Coronary artery (tissue), 2 donors: ENCODE measurements around the gene TMEM212.
A peak's percentile ranks its signal among the peaks of the same experiment; 100 is the strongest.
"Not testable (repeated sequence)": the region's sequence is repeated elsewhere in the genome, so short reads cannot be mapped to it uniquely, and the experiment has no call there.

Experiments
- DNase-seq: peaks from one replicate; pipeline ENCODE4 v3.0.0-alpha.2; 2017; ENCODE audit warnings: low spot score
- H3K27ac ChIP-seq, 2 donors: fragments of 200-600 bp; sonication (generic); one replicate each; pipeline ENCODE4 v1.5.1; 2016 to 2019
- H3K4me3 ChIP-seq: fragments of 200-600 bp; sonication (generic); 2 replicates; pipeline ENCODE4 v1.5.1; 2016; ENCODE audit warnings: mild to moderate bottlenecking, moderate library complexity
- CTCF ChIP-seq: fragments of 200-600 bp; sonication (generic); IDR thresholded peaks from one replicate; pipeline ENCODE4 v1.5.1; 2019; ENCODE audit warnings: antibody characterized with exemption

The TMEM212 gene

GRCh38 chr3:171851660-171852058 lies 8.5 kb downstream of the TMEM212 start:
- no peak for DNase-seq

GRCh38 chr3:171854649-171855305 lies 11.6 kb downstream of the TMEM212 start:
- no peak overlapping the region for H3K4me3 ChIP-seq
- no peak for TF ChIP-seq CTCF
- H3K27ac ChIP-seq: no peak overlapping the region
- DNase-seq: no peak

More at GRCh38 chr3:171851660-171852058, 8.5 kb downstream of the TMEM212 start:
- Histone ChIP-seq H3K27ac (no peak overlapping the region), H3K4me3 (no peak overlapping the region)
- TF ChIP-seq CTCF: no peak

GRCh38 chr3:171858770-171859169 lies 15.6 kb downstream of the TMEM212 start:
- not testable (repeated sequence) for DNase-seq, H3K27ac ChIP-seq, H3K4me3 ChIP-seq

- no peak overlapping the region for H3K4me3 ChIP-seq
- no peak for DNase-seq
- TF ChIP-seq CTCF: no peak
- peak overlapping the region in 1 of 2 donors; percentile 70 for H3K27ac ChIP-seq
Observed at GRCh38 chr3:171860830-171861535, 17.8 kb downstream of the TMEM212 start.

- H3K4me3 ChIP-seq: no peak overlapping the region
- no peak for TF ChIP-seq CTCF
- no peak for DNase-seq
- no peak overlapping the region for H3K27ac ChIP-seq
Observed at GRCh38 chr3:171862392-171862791, 19.2 kb downstream of the TMEM212 start.

GRCh38 chr3:171862993-171863521 lies 19.9 kb downstream of the TMEM212 start:
- H3K4me3 ChIP-seq: peak overlapping the region; percentile 51
- DNase-seq: no peak
- TF ChIP-seq CTCF: no peak
- peak overlapping the region in 1 of 2 donors; percentile 26 for H3K27ac ChIP-seq

GRCh38 chr3:171863920-171864319 lies 20.8 kb downstream of the TMEM212 start:
- TF ChIP-seq CTCF: no peak
- DNase-seq: no peak
- Histone ChIP-seq H3K27ac (no peak overlapping the region), H3K4me3 (no peak overlapping the region)
